Stimulated activated effector memory CD8-positive, alpha-beta T cell treated with anti-CD3 and anti-CD28 coated beads, Interleukin-12 subunit alpha, Interleukin-12 subunit beta, amount 100 ng/mL, for 72 hours (primary cell): ENCODE data around the gene TEX264.
"Not testable (repeated sequence)": the region's sequence is repeated elsewhere in the genome, so short reads cannot be mapped to it uniquely, and the experiment has no call there.

Experiments used
- ATAC-seq: fragments of 150-1000 bp; cut with Tn5 transposase; 2 replicates; pipeline ENCODE4 v1.10.0; 2021
- DNase-seq, 2 donors: peaks; one replicate each; pipeline ENCODE4 v3.0.0; 2021 to 2022; ENCODE audit warnings: low spot score in 2 of 2
- H3K27ac Mint-ChIP-seq: one replicate; pipeline ENCODE4 v1.8.0; 2022; ENCODE audit warnings: mild to moderate bottlenecking, mixed read lengths
- H3K36me3 Mint-ChIP-seq: one replicate; pipeline ENCODE4 v1.8.0; 2022; ENCODE audit warnings: mild to moderate bottlenecking, mixed read lengths
- H3K4me1 Mint-ChIP-seq: one replicate; pipeline ENCODE4 v1.8.0; 2022; ENCODE audit warnings: mixed read lengths
- H3K4me3 Mint-ChIP-seq: one replicate; pipeline ENCODE4 v1.8.0; 2022; ENCODE audit warnings: mild to moderate bottlenecking, mixed read lengths
- H3K9me3 Mint-ChIP-seq: one replicate; pipeline ENCODE4 v1.8.0; 2022; ENCODE audit warnings: mixed read lengths

Gene TEX264, protein sequence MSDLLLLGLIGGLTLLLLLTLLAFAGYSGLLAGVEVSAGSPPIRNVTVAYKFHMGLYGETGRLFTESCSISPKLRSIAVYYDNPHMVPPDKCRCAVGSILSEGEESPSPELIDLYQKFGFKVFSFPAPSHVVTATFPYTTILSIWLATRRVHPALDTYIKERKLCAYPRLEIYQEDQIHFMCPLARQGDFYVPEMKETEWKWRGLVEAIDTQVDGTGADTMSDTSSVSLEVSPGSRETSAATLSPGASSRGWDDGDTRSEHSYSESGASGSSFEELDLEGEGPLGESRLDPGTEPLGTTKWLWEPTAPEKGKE

DNA sequence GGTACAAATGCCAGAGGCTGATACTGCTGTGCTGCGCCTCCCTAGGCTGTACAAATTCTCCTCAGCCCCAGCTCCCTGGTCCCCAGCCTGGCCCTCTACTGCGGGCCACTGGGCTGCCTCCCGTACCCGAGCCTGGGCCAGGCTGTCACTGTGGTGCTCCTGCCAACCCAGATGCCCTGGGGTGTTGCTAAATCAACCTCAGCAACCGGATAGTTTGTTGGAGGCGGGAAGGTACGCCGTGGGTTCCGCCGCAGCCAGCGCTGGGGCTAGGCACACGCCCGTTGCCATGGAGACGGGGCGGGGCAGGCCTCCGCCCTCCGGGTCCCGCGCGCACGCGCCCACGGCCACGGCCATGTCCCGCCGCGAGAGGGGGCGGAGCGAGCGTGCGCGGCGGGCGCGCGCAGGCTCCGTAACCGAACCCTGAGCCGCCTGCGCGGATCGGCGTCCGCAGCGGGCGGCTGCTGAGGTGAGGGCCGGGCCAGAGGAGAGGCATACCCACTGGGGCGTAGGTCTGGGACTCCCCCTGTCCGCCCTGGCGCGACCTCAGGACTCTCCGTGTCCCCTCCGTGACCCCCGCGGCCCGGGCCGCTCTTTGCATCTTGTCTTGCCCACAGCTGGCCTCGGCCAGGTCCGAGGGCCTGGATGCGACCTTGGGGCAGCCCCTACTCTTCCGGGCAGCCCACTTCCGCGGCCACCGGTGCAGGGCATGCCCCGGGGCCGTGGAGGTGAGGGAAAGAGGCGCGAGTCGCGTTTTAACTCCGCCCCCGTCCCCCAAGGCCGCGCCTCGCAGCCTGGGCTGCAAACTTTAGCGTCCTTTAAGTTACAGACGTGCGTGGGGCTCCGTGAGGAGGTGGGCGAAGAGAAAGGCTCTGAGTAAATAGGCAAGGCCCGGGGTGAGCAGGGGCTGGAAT lies at the start of gene TEX264:
TSS of gene TEX264 (plus strand) at position 430 of the 911 bp plus-strand sequence. CDS start 3,053 bp downstream, outside the sequence.
- peak; percentile 80 for ATAC-seq
- peak within 1 kb of the TSS; percentile 88 for H3K27ac Mint-ChIP-seq
- H3K4me3 Mint-ChIP-seq = peak within 1 kb of the TSS; percentile 91
- DNase-seq = peak; percentile 94 to 95
- H3K4me1 Mint-ChIP-seq = peaks cover 67% of the 10 kb centered on the region
- H3K9me3 Mint-ChIP-seq = no peaks in the 10 kb centered on the region
- H3K36me3 Mint-ChIP-seq = peaks cover 44% of the 10 kb centered on the region

DNA sequence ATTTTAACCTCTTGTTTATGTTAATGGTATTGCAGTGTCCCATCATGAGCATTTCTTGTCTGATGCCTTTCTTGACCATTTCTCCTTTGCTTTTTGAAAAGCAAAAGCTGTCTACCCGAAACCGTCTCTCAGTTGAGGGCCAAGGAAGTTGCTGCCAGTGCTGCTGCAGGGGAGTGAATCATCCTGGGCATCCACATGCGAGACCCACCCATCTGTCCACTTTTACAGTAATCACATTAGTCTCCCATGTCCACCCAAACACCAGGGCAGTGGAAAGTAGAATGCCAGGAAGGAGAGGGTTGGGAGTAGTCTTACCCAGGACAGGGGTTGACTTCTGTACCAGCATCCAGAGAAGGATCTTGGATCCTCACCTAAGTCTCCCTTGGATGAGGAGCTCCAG lies 48.6 kb upstream of the TEX264 start:
- ATAC-seq (no peak), DNase-seq (no peak)
- peaks cover 3% of the 10 kb centered on the region for H3K36me3 Mint-ChIP-seq
- no peak overlapping the region for H3K4me3 Mint-ChIP-seq
- no peaks in the 10 kb centered on the region for H3K9me3 Mint-ChIP-seq
- peak overlapping the region; percentile 3 for H3K27ac Mint-ChIP-seq
- peaks cover 24% of the 10 kb centered on the region for H3K4me1 Mint-ChIP-seq

DNA sequence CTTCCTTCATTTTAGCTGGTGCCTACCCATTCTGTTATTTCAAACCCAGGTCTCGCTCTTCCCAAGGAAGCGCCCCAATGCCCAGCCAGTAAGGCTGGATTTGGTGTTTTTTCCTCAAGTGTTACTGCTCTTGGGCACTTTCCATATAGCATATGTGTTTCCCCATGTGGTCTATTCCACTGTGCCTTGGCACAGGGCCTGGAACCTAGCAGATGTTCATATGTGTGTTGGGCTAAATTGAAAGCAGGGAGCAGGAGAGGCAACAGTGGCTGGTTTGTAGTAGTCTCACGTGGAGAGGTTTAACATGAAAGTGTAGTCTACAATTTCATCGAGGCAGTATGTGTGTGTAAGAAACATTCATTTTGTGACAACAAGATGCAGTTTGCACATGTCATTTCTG lies 48.2 kb upstream of the TEX264 start:
- no peaks in the 10 kb centered on the region for H3K9me3 Mint-ChIP-seq

DNA sequence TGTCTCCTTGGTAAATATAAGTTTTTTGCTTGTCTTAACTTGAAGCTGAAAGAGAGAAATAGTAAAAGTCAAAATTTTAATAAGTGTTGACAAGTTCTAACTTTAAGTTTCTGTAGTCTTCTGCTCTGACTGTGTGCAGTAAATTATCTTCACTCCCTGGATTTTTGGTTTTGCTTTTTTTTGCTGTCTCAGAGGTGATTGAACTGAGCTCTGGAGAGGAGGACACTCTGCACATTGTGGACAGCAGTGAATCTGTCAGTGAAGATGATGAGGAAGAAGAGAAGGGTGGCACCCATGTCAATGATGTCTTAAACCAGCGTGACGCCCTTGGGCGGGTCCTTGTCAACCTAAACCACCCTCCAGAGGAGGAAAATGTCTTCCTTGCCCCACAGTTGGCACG lies 40.5 kb upstream of the TEX264 start:
- peaks cover 84% of the 10 kb centered on the region for H3K36me3 Mint-ChIP-seq
- H3K27ac Mint-ChIP-seq = no peak overlapping the region
- ATAC-seq = no peak
- H3K4me3 Mint-ChIP-seq = no peak overlapping the region
- H3K4me1 Mint-ChIP-seq = no peaks in the 10 kb centered on the region
- DNase-seq = no peak
- H3K9me3 Mint-ChIP-seq = no peaks in the 10 kb centered on the region

More for the DNA sequence above, 48.2 kb upstream of the TEX264 start:
- ATAC-seq (no peak), DNase-seq (no peak)
- Mint-ChIP-seq H3K27ac (no peak overlapping the region), H3K4me1 (peaks cover 24% of the 10 kb centered on the region), H3K36me3 (peaks cover 7% of the 10 kb centered on the region), H3K4me3 (no peak overlapping the region)

DNA sequence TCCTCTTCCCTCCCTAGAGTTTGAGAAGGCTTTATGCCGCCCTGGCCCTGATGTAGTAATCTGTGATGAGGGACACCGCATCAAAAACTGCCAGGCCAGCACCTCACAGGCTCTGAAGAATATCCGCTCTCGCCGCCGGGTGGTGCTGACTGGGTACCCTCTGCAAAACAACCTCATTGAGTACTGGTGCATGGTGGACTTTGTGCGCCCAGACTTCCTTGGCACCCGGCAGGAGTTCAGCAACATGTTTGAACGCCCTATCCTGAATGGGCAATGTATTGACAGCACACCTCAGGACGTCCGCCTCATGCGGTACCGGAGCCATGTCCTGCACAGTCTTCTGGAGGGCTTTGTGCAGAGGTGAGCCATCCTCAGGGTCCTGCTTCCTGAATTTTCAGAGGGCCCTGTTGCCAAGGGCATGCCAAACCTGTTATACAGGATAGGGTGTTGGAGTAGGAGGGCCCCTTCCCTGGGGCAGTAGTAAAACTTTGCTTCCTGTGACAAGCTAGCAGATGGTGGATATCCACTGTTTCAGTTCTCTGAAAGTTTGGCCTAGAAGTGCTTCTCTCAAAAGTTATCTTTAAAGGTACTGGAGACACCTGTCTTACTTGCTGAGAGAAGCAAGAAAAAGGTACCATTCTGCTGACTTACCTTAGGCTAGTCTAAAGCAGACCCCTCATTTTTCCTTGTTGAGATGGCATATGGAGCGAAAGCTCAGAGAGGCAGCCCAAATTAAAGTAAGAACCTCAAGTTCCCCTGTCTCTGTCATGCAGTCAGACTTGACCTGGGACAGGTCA lies 33.7 kb upstream of the TEX264 start:
- no peak for DNase-seq
- no peak overlapping the region for H3K27ac Mint-ChIP-seq
- no peak for ATAC-seq
- H3K9me3 Mint-ChIP-seq = no peaks in the 10 kb centered on the region
- peaks cover 98% of the 10 kb centered on the region for H3K36me3 Mint-ChIP-seq
- H3K4me1 Mint-ChIP-seq = no peaks in the 10 kb centered on the region
- no peak overlapping the region for H3K4me3 Mint-ChIP-seq

DNA sequence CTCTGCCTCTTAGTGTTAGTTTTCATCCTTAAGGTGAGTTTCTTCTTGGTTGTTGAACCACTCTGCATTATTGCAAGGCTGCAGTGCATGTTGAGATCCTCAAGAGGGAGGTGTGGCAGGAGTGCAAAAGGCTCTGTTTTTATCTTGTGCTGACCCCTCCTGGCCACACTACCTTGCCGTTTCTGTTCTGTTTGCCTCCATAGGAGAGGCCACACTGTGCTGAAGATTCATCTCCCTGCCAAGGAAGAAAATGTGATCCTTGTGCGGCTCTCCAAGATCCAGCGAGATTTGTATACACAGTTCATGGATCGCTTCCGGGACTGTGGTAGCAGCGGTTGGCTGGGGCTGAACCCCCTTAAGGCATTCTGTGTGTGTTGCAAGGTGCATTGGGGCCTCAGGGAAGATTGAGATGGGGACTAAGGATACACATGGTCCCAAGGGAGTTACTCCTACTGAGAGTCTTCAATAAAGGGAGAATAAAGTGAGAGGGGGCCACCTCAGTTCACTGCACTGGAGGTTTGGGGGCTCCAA lies 33.0 kb upstream of the TEX264 start:
- H3K36me3 Mint-ChIP-seq = peaks cover 98% of the 10 kb centered on the region
- ATAC-seq = peak; percentile 58
- no peaks in the 10 kb centered on the region for H3K4me1 Mint-ChIP-seq

DNA sequence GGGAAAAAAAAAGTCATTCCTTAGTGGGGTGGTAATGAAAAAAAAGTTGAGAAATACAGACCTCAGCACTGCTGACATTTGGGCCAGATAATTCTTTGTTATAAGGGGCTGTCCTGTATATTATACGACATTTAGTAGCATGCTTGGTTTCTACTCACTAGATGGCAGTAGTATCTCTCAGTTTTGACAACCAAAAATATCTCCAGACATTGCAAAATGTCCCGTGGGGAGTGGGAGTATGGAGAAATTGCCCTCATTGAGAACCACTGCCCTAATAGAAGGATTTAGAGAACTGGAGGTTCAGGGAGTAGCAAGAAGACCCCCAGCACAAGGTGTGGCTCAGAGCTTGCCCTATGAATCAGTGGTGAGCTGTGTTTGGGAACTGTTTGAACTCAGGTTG lies 28.6 kb upstream of the TEX264 start:
- Mint-ChIP-seq H3K36me3 (peaks cover 98% of the 10 kb centered on the region), H3K27ac (no peak overlapping the region), H3K9me3 (no peaks in the 10 kb centered on the region), H3K4me3 (no peak overlapping the region), H3K4me1 (no peaks in the 10 kb centered on the region)
- DNase-seq (no peak), ATAC-seq (no peak)

More for the DNA sequence above, 33.0 kb upstream of the TEX264 start:
- Mint-ChIP-seq H3K27ac (no peak overlapping the region), H3K9me3 (no peaks in the 10 kb centered on the region), H3K4me3 (no peak overlapping the region)
- DNase-seq = no peak

DNA sequence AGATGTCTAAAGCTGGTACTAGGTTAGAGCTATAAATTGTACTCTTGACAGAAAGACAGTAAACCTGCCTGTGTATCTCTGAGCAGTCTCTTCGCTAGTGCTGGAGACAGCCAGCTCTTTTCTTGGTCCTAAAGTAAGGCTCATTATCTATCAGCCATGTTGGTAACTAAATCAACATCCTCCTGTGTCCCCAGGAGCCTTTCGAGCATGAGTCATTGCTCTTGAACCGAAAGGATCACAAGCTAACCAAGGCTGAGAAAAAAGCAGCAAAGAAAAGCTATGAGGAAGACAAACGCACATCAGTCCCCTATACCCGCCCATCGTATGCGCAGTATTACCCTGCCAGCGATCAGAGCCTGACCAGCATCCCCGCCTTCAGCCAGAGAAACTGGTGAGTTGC lies 25.0 kb upstream of the TEX264 start:
- no peak for ATAC-seq
- Mint-ChIP-seq H3K27ac (no peak overlapping the region), H3K4me1 (no peaks in the 10 kb centered on the region), H3K36me3 (peaks cover 98% of the 10 kb centered on the region), H3K4me3 (no peak overlapping the region), H3K9me3 (peaks cover 3% of the 10 kb centered on the region)
- no peak for DNase-seq

DNA sequence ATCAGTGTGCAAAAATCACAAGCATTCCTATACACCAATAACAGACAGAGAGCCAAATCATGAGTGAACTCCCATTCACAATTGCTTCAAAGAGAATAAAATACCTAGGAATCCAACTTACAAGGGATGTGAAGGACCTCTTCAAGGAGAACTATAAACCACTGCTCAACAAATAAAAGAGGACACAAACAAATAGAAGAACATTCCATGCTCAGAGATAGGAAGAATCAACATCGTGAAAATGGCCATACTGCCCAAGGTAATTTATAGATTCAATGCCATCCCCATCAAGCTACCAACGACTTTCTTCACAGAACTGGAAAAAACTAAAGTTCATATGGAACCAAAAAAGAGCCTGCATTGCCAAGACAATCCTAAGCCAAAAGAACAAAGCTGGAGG lies 18.9 kb upstream of the TEX264 start:
- H3K9me3 Mint-ChIP-seq, H3K4me3 Mint-ChIP-seq, H3K4me1 Mint-ChIP-seq, DNase-seq, ATAC-seq, H3K27ac Mint-ChIP-seq: not testable (repeated sequence)
- peaks cover 58% of the 10 kb centered on the region for H3K36me3 Mint-ChIP-seq

DNA sequence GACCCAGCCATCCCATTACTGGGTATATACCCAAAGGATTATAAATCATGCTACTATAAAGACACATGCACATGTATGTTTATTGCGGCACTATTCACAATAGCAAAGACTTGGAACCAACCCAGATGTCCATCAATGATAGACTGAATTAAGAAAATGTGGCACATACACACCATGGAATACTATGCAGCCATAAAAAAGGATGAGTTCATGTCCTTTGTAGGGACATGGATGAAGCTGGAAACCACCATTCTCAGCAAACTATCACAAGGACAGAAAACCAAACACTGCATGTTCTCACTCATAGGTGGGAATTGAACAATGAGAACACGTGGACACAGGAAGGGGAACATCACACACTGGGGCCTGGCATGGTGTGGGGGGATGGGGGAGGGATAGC lies 17.6 kb upstream of the TEX264 start:
- not testable (repeated sequence) for H3K9me3 Mint-ChIP-seq, ATAC-seq, DNase-seq, H3K4me3 Mint-ChIP-seq, H3K4me1 Mint-ChIP-seq, H3K27ac Mint-ChIP-seq
- peaks cover 58% of the 10 kb centered on the region for H3K36me3 Mint-ChIP-seq

DNA sequence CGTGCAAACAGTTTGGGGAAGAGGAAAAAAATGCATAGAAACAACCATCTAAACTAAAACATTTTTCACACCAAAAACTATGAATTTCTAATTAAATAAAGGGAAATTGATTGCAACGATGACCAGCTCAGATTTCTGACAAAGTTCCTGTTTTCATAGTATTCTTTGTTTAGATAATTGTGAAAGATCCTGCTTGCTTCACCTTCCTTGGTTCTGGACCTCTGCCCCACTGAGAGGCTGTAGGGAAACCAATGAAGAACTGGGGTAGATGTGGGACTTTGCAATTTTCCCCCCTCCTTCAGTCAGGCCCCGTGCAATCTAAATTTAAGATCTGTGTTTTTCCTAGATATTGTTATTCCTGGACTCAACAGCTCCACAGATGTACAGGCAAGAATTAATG lies 13.8 kb upstream of the TEX264 start:
- DNase-seq (no peak), ATAC-seq (no peak)
- Mint-ChIP-seq H3K9me3 (no peaks in the 10 kb centered on the region), H3K4me3 (no peak overlapping the region), H3K36me3 (peaks cover 71% of the 10 kb centered on the region), H3K27ac (no peak overlapping the region), H3K4me1 (no peaks in the 10 kb centered on the region)

DNA sequence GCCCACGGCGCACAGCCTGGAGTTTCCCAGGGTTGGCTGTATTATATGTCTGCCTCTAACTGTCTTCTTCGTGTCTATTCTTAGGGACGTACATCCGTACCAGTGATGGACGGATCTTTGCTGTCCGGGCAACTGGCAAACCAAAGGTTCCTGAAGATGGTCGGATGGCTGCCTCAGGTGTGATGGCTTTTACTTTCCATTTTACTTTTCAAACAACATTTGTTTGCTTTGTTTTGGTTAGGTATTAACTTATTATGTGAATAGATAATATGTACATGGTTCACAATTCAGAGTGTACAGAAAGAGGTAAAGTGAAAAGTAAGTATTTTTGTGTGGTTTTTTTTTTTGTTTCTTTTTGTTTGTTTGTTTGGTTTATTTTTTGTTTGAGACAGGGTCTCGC lies 11.1 kb upstream of the TEX264 start:
- Mint-ChIP-seq H3K4me1 (no peaks in the 10 kb centered on the region), H3K27ac (no peak overlapping the region), H3K9me3 (no peaks in the 10 kb centered on the region), H3K4me3 (no peak overlapping the region), H3K36me3 (peaks cover 97% of the 10 kb centered on the region)
- no peak for DNase-seq
- no peak for ATAC-seq

DNA sequence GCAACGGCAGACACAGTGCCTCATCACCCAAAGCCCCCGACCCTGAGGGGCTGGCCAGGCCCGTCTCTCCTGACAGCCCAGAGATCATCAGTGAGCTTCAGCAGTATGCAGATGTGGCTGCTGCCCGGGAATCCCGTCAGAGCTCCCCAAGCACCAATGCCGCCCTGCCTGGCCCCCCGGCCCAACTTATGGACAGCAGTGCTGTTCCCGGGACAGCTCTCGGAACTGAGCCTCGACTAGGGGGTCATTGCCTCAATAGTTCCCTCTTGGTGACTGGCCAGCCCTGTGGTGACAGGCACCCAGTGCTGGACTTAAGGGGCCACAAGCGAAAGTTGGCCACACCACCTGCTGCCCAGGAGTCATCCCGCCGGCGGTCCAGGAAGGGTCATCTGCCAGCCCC lies 8.6 kb upstream of the TEX264 start:
- DNase-seq (no peak), ATAC-seq (no peak)
- Mint-ChIP-seq H3K9me3 (no peaks in the 10 kb centered on the region), H3K4me3 (no peak overlapping the region), H3K36me3 (peaks cover 80% of the 10 kb centered on the region), H3K4me1 (no peaks in the 10 kb centered on the region), H3K27ac (no peak overlapping the region)

DNA sequence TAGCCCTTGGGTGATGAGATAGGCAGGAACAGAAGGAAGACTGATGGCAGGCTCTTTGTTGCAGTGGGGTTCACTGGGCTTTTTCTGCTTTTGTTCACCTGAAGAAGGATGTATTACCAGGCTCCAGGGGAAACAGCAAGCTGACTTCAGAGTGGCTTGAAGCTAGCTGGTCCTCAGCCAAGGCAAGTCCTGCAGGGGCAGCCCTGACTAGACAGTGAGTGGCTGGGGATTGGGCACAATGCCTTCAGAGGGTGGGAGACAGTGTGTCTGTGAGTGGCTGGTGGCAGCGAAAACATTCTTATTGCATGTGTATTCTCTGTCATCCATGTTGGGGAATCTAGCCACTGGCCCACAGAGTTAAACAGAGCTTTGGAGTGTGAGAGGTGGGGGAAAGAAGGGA lies 2.3 kb upstream of the TEX264 start:
- no peak for DNase-seq
- peaks cover 48% of the 10 kb centered on the region for H3K36me3 Mint-ChIP-seq
- peaks cover 44% of the 10 kb centered on the region for H3K4me1 Mint-ChIP-seq
- H3K9me3 Mint-ChIP-seq = no peaks in the 10 kb centered on the region
- H3K4me3 Mint-ChIP-seq = peak overlapping the region; percentile 91
- peak overlapping the region; percentile 82 for H3K27ac Mint-ChIP-seq
- ATAC-seq = no peak
